Upper lobe of left lung (tissue), 4 donors: ENCODE results near the gene GLP2R.

ENCODE experiments used
- CTCF ChIP-seq, 6 experiments: fragments of 450-650 bp in 4 of 6; fragments of 200-600 bp in 2 of 6; sonication (generic) in 2 of 6; IDR thresholded peaks; one replicate each; pipeline ENCODE4 v1.5.1; 2016 to 2019; ENCODE audit warnings: antibody characterized with exemption in 6 of 6
- POLR2AphosphoS5 ChIP-seq, 2 donors: sonication (generic); formaldehyde crosslinking; IDR thresholded peaks; one replicate each; pipeline ENCODE4 v1.5.1; 2017; ENCODE audit warnings: antibody characterized with exemption in 2 of 2

GRCh38 chr17:9824797-9825338, 856 bp upstream of the GLP2R start:
- TF ChIP-seq POLR2AphosphoS5 (IDR thresholded peaks at IDR 0.05) (no peak), CTCF (IDR thresholded peaks at IDR 0.05) (no peak)
